Iris pigment epithelial cell (primary cell): ENCODE results near the gene TRIO.
A peak's percentile ranks its signal among the peaks of the same experiment; 100 is the strongest.

ENCODE experiments used
- DNase-seq: peaks from one replicate; pipeline ENCODE4 v3.0.0-alpha.2; 2011; ENCODE audit warnings: low read depth

TRIO gene

DNA sequence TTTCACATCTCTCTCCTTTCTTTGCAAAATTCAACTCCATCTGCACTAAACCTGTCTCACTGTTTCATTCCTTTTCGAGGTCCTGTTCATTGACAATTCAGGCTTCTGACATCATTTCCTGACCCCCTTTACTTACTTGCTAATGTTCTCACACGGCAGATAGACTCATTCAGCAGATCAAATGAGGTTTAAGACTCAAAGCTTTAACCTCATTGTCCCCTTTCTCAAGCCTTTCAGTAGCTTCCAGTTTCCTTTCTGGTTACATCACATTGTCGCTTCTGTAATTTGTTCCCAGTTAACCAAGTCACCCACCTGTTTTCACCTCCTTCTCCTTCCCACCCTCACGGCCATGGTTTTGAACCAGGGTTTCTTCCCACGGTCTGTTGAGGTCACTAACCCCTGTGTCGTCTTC lies 295.1 kb downstream of the TRIO start:
- peak; percentile 27 for DNase-seq

- DNase-seq, result peak; percentile 33
These were observed 296.1 kb downstream of the TRIO start for GRCh38 chr5:14439087-14439871.

DNA sequence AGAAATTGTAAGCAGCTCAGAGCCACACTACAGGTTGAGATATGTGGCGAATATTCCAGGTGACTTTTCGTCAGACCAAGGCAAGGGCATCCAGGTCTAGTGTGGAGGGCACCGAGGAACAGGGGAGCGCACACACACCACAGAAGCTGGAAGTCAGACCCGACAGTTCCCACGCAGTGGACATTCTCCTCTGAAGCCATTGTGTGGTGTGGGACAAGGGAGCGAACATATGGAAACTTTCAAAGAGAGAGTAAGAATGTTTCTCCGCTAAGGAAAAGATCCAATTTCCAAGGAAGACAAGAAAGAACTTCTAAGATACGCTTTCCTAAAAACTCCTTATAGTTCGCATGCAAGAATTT lies 297.1 kb downstream of the TRIO start:
- DNase-seq, result no peak

GRCh38 chr5:14440582-14441431 lies 297.7 kb downstream of the TRIO start:
- DNase-seq, result peak; percentile 94

- DNase-seq, result no peak
These were observed 298.5 kb downstream of the TRIO start for GRCh38 chr5:14441641-14442040.

GRCh38 chr5:14442536-14442935 lies 299.4 kb downstream of the TRIO start:
- no peak for DNase-seq

DNA sequence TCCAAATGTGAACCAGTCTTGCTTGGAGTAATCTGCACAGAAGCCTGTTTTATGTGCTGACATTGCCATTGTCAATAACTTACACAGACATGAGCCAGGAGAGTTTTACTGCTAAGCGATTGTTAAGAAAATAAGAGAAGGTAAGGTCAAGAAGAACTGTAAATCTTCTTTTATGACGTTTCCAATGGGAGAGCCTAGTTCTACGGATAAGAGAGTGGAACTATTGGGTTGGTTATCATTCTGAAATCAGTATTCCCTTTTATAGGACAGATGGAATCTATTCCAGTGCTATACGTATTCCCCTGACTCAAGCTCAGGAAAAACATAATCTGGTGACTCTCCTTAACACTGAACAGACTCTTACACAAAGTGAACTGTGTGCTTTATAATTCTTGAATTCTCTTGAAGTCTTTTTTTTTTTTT lies 300.5 kb downstream of the TRIO start:
- DNase-seq, result no peak

DNA sequence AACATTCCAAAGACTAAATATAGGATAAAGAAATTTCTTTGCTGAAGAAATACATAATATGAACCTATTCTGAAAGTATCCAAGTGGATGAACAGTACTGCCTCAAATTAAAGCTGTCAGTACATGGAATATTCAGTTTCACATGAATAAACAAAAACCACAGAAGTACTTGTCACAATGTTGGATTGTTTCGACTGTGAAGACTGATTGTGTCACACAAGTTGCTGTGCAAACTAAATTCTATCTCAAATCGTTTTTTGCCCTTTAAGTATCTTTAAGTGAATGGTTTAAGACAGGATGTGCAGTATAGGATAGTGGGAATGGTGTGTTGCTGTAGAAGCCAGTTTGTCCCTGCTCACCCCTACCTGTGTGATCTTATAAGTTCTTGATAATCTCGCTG lies 301.0 kb downstream of the TRIO start:
- DNase-seq, result peak; percentile 43

GRCh38 chr5:14445013-14445412 lies 301.9 kb downstream of the TRIO start:
- peak; percentile 37 for DNase-seq

DNA sequence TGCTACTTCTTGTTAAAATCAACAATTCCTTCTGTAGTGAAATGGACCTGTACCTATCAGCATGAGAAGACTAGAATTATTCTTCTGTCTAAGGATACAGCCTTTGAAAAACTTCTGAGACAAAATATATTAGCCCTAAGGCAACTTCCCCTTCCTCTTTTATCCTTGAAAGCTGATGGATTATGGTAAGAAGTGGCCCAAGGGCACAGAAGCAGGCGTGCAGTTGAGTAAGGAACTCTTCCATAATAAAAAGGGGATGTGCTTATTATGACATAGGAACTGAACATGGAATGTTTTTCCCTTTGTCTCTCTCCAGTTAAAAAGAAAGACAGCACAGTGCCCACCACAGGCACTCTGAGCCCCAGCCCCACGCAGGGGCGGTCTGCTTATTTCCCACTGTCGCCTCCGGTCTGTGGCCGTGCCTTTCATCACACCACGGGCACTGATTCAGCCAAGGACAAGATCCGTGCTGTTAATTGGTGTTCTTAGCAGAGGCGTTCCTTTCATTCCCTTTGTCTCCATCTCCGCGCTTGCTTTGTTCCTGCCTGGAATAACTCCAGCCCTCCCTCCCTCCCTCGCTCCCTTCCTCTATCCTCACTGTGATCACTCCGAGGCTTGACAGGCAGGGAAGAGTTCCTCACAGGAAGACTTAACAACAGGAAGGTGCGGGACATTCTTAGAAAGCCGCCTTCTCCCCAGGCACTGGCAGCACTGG lies 302.6 kb downstream of the TRIO start:
- DNase-seq, result peak; percentile 51

GRCh38 chr5:14447958-14448911 lies 305.1 kb downstream of the TRIO start:
- DNase-seq, result peak; percentile 58

GRCh38 chr5:14449052-14449661 lies 306.0 kb downstream of the TRIO start:
- peak; percentile 99 for DNase-seq

DNA sequence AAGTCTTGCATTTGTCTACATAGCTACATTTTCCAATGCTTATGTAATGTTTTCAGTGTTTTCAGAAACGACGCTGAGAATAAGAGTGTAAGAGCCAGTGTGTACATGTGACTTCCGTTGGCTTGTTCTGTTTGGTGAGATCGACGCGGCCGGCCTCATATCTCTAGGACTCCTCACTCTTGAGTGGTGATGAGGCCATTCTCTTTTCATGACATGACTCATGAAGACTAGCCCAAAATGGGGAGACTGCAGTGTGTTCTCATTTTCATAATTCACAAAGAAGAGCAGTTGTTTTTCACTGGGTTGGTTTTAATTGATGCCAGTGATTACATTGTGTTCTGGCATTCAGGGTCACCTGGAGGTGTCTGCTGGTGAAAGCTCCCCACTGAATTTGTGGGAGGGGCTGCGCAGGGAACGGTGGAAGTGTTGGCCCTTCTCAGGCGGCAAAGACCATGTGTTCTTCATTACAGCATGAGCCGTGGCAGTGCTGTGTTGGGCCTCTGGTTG lies 306.9 kb downstream of the TRIO start:
- peak; percentile 99 for DNase-seq

DNA sequence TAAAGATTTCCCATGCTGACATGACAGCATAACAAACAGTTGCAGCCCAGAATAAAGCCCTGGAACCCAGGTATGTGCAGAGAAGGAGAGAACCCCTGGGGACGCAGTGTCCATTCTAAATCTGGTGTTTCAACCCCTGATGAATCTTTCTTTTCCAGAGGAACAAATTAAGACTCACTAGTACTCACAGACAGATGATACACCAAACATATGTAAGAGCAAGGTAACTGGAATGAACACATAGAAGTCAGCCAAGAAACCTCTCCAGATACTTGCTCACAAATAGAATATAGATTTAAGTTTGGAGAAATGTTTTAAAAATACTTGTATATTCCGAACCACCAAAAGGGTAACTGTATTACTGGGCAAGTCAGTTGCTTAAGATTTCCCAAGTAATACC lies 307.6 kb downstream of the TRIO start:
- DNase-seq, result no peak

DNA sequence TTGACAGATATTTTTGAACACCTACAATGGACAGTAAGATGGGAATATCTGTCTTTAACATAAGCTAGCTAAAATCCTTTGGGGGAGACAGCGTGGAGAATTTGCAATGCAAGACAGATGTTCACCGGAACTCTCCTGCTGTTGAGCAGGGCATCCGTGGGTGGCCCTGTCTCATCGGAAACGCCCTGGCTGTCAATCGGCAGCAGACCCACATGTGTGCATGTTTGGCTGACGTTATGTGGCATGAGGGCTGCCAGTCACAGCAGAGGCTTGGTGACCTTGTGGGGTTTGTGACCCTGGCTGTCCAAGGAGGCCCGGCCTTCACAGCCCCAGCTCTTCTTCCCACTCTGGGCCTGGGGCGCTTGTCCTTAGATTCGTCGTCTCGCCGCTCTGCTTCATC lies 308.7 kb downstream of the TRIO start:
- no peak for DNase-seq

DNA sequence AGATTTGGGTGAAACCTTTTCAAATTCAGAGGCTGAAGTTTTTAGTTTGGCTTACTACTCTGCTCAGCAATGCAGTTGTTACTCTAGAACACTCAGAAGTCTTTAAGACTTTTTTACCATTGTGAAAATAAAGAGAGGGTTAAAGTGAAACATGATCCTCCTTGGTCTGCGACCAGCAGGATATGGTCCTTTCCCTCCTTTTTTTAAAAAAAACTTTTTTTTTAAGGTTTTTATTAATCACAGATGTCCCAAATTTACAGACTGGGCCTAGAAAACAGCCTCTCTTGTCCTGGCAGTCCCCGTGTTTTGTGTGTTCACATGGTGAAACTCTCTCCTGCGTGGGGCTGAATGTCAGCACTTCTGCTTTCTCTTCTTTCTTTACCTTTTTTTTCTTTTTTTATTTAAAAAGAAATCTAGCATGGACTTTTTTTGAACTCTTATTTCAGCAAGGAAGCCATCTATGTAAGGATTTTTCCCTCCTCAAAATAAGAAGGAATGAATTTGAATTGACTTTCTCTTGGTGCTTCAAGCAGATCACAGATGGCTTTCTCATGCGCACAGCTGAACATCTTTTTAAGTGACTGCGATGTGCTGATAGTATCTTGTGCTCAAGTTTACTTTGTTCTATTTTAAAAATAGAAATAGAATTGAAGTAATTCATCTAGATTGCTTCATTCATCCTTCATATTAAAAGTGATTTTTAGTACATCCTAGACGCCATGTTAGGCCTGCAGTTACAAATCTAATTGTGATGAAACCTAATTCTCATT lies 309.7 kb downstream of the TRIO start:
- DNase-seq, result peak; percentile 52

GRCh38 chr5:14453481-14453880 lies 310.3 kb downstream of the TRIO start:
- no peak for DNase-seq

DNA sequence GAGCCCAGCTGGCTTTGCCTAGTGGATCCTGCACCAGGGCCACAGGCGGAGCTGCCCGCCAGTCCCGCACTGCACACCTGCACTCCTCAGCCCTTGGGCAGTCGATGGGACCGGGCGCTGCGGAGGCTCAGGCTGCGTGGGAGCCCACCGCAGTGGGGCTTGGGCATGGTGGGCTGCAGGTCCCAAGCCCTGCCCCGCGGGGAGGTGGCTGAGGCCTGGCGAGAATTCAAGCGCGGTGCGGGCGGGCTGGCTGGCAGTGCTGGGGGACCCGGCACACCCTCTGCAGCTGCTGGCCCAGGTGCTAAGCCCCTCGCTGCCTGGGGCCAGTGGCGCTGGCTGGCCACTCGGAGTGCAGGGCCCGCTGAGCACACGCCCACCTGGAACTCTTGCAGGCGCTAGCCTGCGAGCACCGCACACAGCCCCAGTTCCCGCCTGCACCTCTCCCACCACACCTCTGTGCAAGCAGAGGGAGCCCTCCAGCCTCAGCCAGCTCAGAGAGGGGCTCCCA lies 312.7 kb downstream of the TRIO start:
- DNase-seq, result no peak

DNA sequence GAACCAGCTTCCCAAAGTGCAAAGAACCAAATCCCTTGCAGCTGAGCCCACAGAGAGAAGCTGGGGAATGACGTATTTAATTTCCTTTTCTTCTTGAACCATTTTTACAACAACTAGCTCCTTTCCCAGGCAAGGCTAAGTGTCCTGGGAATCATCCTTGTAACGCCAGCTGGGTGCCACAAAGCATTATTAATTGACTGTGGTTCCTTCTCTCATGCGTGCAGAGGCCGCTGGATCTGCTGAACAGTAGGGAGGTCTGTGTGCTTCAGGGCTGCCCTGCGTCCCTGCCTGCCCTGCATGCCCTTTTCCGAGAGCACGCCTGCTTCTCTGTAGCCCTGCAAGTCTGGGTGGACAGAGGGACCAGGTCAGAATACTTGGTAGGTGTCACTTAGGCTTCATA lies 314.3 kb downstream of the TRIO start:
- no peak for DNase-seq

- no peak for DNase-seq
These were observed 315.3 kb downstream of the TRIO start for GRCh38 chr5:14458414-14458813.
